ENCODE results near the gene CRP. TPM values are rescaled to one million over a fixed set of nuclear protein-coding genes. Genes with fewer than 3 reads are reported as not detected.
"Not testable (repeated sequence)": the region's sequence is repeated elsewhere in the genome, so short reads cannot be mapped to it uniquely, and the experiment has no call there.

CRP gene
- total RNA-seq, 2 experiments from 2014 or later: not detected

GRCh38 chr1:159723188-159723587, 8.8 kb upstream of the CRP start:
- H3K36me3 Mint-ChIP-seq; H3K27me3 Mint-ChIP-seq; CTCF ChIA-PET; H3K27ac Mint-ChIP-seq; intact Hi-C loops (cut with micrococcal nuclease); H3K4me1 Mint-ChIP-seq (ENCODE audit: low read depth); H3K4me3 Mint-ChIP-seq; DNase-seq; POLR2A ChIA-PET: not testable (repeated sequence)
- peaks cover 32% of the 10 kb centered on the region for H3K9me3 Mint-ChIP-seq

DNA sequence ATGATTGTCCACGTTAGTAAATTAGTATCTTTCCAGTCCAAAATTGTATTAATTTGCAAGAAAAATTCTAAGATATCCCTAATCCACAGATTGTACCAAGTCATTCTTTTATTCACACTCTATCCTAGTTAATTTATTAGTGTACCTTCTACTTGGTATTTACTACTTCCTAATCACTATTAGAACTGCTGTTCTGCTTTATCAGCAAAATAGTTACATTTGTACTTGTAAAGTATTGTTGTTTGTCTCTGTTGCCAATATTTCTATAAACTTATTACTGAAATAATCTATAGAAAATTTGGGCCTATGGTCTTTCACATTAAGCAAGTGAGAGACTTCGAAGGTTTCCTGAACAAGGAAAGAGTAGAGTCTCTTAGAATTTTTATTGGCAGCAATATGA, 5.6 kb upstream of the CRP start:
- H3K27me3 Mint-ChIP-seq: peaks cover 10% of the 10 kb centered on the region
- H3K9me3 Mint-ChIP-seq: peaks cover 41% of the 10 kb centered on the region
- H3K4me3 Mint-ChIP-seq: no peak overlapping the region
- CTCF ChIA-PET: no interaction called here
- DNase-seq: no peak
- POLR2A ChIA-PET: no interaction called here
- H3K36me3 Mint-ChIP-seq: peaks cover 8% of the 10 kb centered on the region
- no peak overlapping the region for H3K27ac Mint-ChIP-seq
- intact Hi-C loops (cut with micrococcal nuclease): no loop called here
- H3K4me1 Mint-ChIP-seq (ENCODE audit: low read depth): no peaks in the 10 kb centered on the region

- Mint-ChIP-seq H3K36me3 (peaks cover 8% of the 10 kb centered on the region), H3K4me3 (no peak overlapping the region), H3K9me3 (peaks cover 23% of the 10 kb centered on the region), H3K27ac (no peak overlapping the region), H3K27me3 (peaks cover 13% of the 10 kb centered on the region), H3K4me1 (ENCODE audit: low read depth) (no peaks in the 10 kb centered on the region)
- ChIA-PET POLR2A (no interaction called here), CTCF (interaction anchor here (1.1 kb wide), 1 partner anchor 11 kb away, joined by 3 read pairs; no protein-coding TSS in a partner anchor)
- DNase-seq: no peak
- intact Hi-C loops (cut with micrococcal nuclease): no loop called here
Observed at GRCh38 chr1:159715855-159716254, 1.5 kb upstream of the CRP start.

DNA sequence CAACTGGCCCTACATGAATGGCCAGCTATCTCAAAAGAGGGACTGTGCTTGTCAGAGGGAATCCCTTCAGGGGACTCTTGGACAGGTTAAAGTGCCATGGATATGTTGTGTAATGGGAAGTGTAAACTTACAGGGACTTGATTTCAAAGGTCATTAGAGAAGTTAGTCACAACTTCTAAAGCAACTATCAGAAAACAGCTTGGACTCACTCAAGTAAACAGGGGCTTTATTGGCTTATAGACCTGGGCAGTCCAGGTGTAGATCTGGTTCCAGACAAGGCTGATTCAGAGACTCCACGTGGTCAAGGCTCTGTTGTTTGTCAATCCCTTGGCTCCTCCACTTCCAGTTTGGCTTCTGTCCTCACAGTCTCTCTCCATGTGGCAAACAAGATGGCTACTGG, 2.3 kb downstream of the CRP start:
- CTCF ChIA-PET: no interaction called here
- H3K36me3 Mint-ChIP-seq: no peaks in the 10 kb centered on the region
- no peak for DNase-seq
- no peak overlapping the region for H3K4me3 Mint-ChIP-seq
- no peaks in the 10 kb centered on the region for H3K4me1 Mint-ChIP-seq (ENCODE audit: low read depth)
- POLR2A ChIA-PET: no interaction called here
- peaks cover 4% of the 10 kb centered on the region for H3K27me3 Mint-ChIP-seq
- H3K9me3 Mint-ChIP-seq: no peaks in the 10 kb centered on the region
- no peak overlapping the region for H3K27ac Mint-ChIP-seq
- intact Hi-C loops (cut with micrococcal nuclease): no loop called here

DNA sequence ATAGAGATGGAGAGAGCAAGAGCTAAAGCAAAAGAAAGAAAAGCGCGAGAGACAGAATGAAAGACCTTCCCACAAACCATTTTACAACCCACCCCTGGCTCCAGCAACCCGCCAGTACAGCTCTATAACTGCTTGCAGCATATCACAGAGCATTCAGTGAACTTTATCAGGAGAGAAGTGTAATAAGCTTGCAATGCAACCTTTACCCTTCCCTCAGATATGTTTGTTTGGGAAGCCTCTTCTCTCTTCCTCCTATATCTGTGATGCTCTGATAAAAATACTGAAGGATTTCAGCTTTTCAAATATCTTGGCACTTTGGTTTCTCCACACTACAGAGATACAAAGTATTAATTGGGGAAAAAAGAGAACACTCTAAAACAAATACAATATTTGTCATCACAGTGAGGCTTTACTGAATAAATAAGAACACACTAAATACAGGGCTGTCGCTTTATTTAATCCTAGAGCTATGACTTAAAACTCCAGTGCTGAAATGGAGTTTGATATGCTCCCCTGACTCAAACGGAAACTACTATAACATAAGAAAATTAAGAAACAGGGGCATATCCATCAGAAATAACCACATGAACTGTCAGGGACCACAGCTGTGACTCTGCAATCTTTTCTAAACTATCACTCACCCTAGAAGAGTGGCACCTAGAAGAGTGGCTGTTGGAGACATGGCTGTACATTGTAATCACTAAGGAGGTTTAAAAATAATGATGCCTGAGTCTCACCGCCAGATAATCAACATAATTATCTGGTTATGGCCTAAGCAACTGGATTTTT, 6.7 kb downstream of the CRP start:
- Mint-ChIP-seq H3K9me3 (no peaks in the 10 kb centered on the region), H3K4me1 (ENCODE audit: low read depth) (no peaks in the 10 kb centered on the region), H3K27me3 (no peaks in the 10 kb centered on the region), H3K27ac (no peak overlapping the region), H3K36me3 (no peaks in the 10 kb centered on the region), H3K4me3 (no peak overlapping the region)
- POLR2A ChIA-PET: no interaction called here
- DNase-seq: no peak
- intact Hi-C loops (cut with micrococcal nuclease): no loop called here
- CTCF ChIA-PET: no interaction called here

GRCh38 chr1:159705904-159706256, 8.5 kb downstream of the CRP start:
- Mint-ChIP-seq H3K36me3 (no peaks in the 10 kb centered on the region), H3K27me3 (no peaks in the 10 kb centered on the region), H3K9me3 (no peaks in the 10 kb centered on the region), H3K4me3 (no peak overlapping the region), H3K27ac (no peak overlapping the region), H3K4me1 (ENCODE audit: low read depth) (no peaks in the 10 kb centered on the region)
- intact Hi-C loops (cut with micrococcal nuclease): no loop called here
- POLR2A ChIA-PET: no interaction called here
- CTCF ChIA-PET: no interaction called here
- no peak for DNase-seq

DNA sequence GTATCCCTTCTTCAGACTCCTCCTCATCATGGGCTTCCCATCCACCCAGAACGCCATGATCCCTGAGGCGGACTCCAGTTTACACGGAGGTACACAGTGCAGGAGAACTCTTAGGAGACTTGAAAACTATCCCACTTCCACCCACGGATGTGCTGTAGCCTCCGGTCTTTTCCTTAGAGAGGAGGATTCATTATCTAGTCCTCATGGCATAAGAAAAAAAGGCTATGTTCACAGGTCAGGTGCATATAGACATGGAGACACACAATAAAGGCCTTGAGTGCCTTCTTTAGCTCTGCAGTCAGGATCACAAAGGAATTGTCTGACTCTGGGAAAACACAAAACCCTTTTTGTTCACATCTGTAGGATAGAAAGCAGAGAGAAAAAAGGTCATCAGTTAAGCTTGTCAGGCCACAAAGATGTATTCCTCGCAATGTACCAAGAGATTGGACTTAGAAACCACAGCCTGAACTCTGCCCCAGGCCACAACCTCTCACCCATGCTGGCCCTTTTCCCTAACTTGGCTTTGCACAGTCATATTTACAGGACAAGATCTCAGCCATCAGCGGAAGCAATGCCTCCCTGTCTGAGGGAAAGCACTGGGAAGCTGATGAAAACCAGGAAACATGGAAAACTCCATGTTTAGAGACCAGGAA, 9.0 kb downstream of the CRP start:
- intact Hi-C loops (cut with micrococcal nuclease): no loop called here
- Mint-ChIP-seq H3K4me1 (ENCODE audit: low read depth) (no peaks in the 10 kb centered on the region), H3K36me3 (no peaks in the 10 kb centered on the region), H3K27me3 (peaks cover under 1% of the 10 kb centered on the region), H3K27ac (no peak overlapping the region), H3K4me3 (no peak overlapping the region), H3K9me3 (no peaks in the 10 kb centered on the region)
- ChIA-PET POLR2A (no interaction called here), CTCF (no interaction called here)
- DNase-seq: no peak

DNA sequence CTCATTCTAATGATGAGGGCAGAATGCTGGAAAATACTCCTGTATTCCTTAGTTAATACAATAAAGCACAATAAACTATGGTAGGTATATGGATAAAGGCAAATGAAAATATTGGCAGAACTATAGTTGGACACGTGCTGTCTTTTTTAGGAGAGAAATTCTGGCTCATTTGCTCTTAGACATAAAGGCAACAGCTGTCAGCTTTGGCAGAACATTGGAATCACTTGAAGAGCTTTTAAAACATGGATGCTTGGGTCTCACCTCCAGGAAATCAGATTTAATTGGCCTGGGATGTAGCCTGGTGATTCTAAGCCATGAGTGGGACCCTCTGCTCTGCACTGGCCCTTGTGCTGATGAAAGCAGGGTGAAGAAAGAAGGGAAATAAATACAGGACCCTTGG, 9.9 kb downstream of the CRP start:
- Mint-ChIP-seq H3K36me3 (no peaks in the 10 kb centered on the region), H3K27ac (no peak overlapping the region), H3K9me3 (no peaks in the 10 kb centered on the region), H3K27me3 (peaks cover 3% of the 10 kb centered on the region), H3K4me3 (no peak overlapping the region), H3K4me1 (ENCODE audit: low read depth) (no peaks in the 10 kb centered on the region)
- ChIA-PET CTCF (no interaction called here), POLR2A (no interaction called here)
- no peak for DNase-seq
- intact Hi-C loops (cut with micrococcal nuclease): no loop called here

- intact Hi-C loops (cut with micrococcal nuclease): no loop called here
- peaks cover 3% of the 10 kb centered on the region for H3K27me3 Mint-ChIP-seq
- no peaks in the 10 kb centered on the region for H3K36me3 Mint-ChIP-seq
- H3K9me3 Mint-ChIP-seq: no peaks in the 10 kb centered on the region
- POLR2A ChIA-PET: no interaction called here
- H3K4me3 Mint-ChIP-seq: no peak overlapping the region
- H3K27ac Mint-ChIP-seq: no peak overlapping the region
- no peaks in the 10 kb centered on the region for H3K4me1 Mint-ChIP-seq (ENCODE audit: low read depth)
- no peak for DNase-seq
- CTCF ChIA-PET: interaction anchor here (0.6 kb wide), 1 partner anchor 178 kb away, joined by 3 read pairs; no protein-coding TSS in a partner anchor
Observed at GRCh38 chr1:159700312-159700711, 14.1 kb downstream of the CRP start.

- Mint-ChIP-seq H3K27me3 (peaks cover 6% of the 10 kb centered on the region), H3K9me3 (no peaks in the 10 kb centered on the region), H3K4me3 (no peak overlapping the region), H3K27ac (no peak overlapping the region), H3K36me3 (no peaks in the 10 kb centered on the region), H3K4me1 (ENCODE audit: low read depth) (no peaks in the 10 kb centered on the region)
- intact Hi-C loops (cut with micrococcal nuclease): no loop called here
- CTCF ChIA-PET: no interaction called here
- DNase-seq: no peak
- POLR2A ChIA-PET: no interaction called here
Observed at GRCh38 chr1:159699653-159700052, 14.7 kb downstream of the CRP start.

DNA sequence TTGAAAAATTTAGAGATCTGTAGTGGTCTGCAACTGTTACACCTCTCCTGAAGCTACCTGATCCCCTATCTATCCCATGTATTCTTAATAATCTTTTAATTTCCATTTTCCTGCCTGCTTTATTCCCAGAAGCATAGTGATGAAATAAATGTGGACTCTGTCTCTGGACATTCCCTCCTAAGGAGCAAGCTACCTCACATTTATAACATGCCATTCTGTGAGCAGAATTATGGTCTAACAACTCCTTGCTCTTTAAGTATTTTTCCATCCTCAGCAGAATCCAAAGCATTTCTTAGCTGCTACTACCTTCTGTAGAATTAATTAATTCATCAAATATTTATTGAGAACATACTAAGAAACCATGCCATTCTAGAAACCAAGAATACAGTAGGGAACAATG, 15.1 kb downstream of the CRP start:
- H3K9me3 Mint-ChIP-seq: no peaks in the 10 kb centered on the region
- H3K36me3 Mint-ChIP-seq: no peaks in the 10 kb centered on the region
- H3K27ac Mint-ChIP-seq: no peak overlapping the region
- CTCF ChIA-PET: no interaction called here
- no peak overlapping the region for H3K4me3 Mint-ChIP-seq
- no peaks in the 10 kb centered on the region for H3K4me1 Mint-ChIP-seq (ENCODE audit: low read depth)
- DNase-seq: no peak
- intact Hi-C loops (cut with micrococcal nuclease): no loop called here
- H3K27me3 Mint-ChIP-seq: peaks cover 8% of the 10 kb centered on the region
- POLR2A ChIA-PET: no interaction called here

GRCh38 chr1:159687511-159687910, 26.9 kb downstream of the CRP start:
- ChIA-PET CTCF (no interaction called here), POLR2A (no interaction called here)
- no peak overlapping the region for H3K4me3 Mint-ChIP-seq
- H3K27ac Mint-ChIP-seq: no peak overlapping the region
- H3K4me1 Mint-ChIP-seq (ENCODE audit: low read depth): no peaks in the 10 kb centered on the region
- H3K36me3 Mint-ChIP-seq: no peaks in the 10 kb centered on the region
- no peaks in the 10 kb centered on the region for H3K9me3 Mint-ChIP-seq
- peaks cover 11% of the 10 kb centered on the region for H3K27me3 Mint-ChIP-seq
- intact Hi-C loops (cut with micrococcal nuclease): no loop called here
- no peak for DNase-seq

- ChIA-PET POLR2A (no interaction called here), CTCF (no interaction called here)
- no peak for DNase-seq
- Mint-ChIP-seq H3K27me3 (peaks cover 8% of the 10 kb centered on the region), H3K9me3 (no peaks in the 10 kb centered on the region), H3K36me3 (no peaks in the 10 kb centered on the region), H3K27ac (no peak overlapping the region), H3K4me1 (ENCODE audit: low read depth) (no peaks in the 10 kb centered on the region), H3K4me3 (no peak overlapping the region)
- intact Hi-C loops (cut with micrococcal nuclease): no loop called here
Observed at GRCh38 chr1:159686599-159687299, 27.6 kb downstream of the CRP start.

Data from activated CD4-positive, alpha-beta memory T cell treated with anti-CD3 and anti-CD28 coated beads for 36 hours (primary cell).